Tibial nerve (tissue), 4 donors: Measurements from ENCODE around the gene HECTD4.

Experiments used
- CTCF ChIP-seq, 5 experiments: fragments of 200-600 bp in 3 of 5; fragments of 450-650 bp in 2 of 5; sonication (generic) in 3 of 5; IDR thresholded peaks; one replicate each; pipeline ENCODE4 v1.5.1; 2016 to 2019; ENCODE audit warnings: antibody characterized with exemption in 5 of 5, mild to moderate bottlenecking in 3 of 5, moderate library complexity in 2 of 5
- EP300 ChIP-seq, 2 donors: sonication (generic); formaldehyde crosslinking; IDR thresholded peaks; one replicate each; pipeline ENCODE4 v1.6.1; 2017; ENCODE audit warnings: antibody characterized with exemption in 2 of 2, mild to moderate bottlenecking in 1 of 2

- TF ChIP-seq CTCF (IDR thresholded peaks at IDR 0.05) = no peak
- no peak for TF ChIP-seq EP300 (IDR thresholded peaks at IDR 0.05)
Observed at GRCh38 chr12:112367965-112368364, 14.3 kb downstream of the HECTD4 start.
